HG03097 (cell line): ENCODE measurements around the gene CACHD1.

Experiments
- ATAC-seq: cut with Tn5 transposase; IDR thresholded peaks from one replicate; pipeline ENCODE4 v1.9.1; 2021; ENCODE audit not compliant: unreplicated experiment, low FRiP score

CACHD1 gene

DNA sequence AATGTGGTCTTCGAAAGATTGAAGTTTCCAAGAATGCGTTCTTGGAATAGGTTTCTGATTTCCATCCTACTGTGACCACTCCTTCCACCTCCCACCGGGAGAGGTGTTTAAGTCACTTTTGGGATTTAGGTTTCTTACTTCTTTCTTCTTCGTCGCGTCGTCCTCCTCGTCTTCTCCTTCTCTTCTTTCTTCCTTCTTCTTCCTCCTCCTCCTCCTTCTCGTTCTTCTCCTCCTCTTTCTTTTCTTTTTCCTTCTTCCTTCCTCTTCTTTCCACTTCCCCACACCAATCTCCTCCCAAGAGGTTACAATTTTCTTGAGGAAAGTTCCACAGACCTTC, 2.1 kb downstream of the CACHD1 start:
- no peak for ATAC-seq

DNA sequence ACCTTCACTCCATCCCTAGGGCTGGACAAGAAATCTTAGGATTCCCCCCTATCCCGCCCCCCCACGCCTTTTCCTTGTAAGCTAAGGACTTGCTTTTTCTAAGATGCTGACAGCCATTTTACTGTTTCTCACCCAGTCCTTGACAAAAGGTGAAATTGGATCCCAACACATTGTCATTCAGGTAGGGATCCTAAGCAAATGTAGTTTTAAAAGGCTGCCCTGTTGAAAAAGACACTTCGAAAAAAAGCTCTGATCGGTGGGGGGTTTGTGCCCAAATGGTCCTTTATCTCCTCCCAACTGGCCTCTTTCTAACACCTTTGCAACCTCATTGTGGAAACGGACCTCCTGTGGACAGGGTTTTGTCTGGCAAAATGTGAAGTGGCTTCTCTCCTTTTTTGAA, 2.9 kb downstream of the CACHD1 start:
- no peak for ATAC-seq

DNA sequence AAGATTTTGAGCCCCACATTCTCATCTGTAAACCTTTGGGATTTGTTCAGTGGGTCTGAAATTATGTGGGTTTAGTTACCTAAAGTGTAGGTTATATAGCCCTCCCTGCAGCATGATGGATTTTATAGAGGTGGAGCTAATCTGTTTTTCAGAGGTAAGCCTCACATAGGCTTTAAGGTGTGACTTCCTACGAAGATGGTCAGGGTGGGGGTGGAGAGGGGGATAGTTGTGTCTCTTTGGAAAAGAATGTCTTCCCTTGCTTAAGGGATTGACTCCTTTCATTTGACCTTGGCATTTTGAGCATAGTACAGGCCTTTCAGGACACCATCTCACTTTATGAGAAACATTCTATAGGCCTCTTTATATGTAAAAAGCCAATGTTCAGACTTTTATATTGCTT, 3.4 kb downstream of the CACHD1 start:
- ATAC-seq, result no peak

DNA sequence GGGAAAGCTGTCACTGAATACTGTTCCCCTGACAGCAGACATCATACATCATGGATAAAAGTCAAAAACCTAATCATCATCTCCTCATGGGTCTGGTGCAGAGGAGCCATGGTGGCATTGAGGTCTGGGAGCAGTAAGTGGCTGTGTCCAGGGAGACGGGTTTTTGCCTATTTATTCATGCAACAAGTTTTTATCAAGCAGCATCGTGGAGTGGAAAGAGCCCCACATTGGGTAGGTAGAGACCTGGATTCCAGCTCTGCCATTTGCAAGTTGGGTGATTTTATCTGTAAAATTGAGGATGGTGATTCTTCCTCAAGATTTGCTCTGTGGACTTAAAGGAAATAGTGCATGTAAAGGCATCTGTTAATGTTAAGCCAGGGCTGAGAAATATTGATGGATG, 4.2 kb downstream of the CACHD1 start:
- ATAC-seq, result no peak

DNA sequence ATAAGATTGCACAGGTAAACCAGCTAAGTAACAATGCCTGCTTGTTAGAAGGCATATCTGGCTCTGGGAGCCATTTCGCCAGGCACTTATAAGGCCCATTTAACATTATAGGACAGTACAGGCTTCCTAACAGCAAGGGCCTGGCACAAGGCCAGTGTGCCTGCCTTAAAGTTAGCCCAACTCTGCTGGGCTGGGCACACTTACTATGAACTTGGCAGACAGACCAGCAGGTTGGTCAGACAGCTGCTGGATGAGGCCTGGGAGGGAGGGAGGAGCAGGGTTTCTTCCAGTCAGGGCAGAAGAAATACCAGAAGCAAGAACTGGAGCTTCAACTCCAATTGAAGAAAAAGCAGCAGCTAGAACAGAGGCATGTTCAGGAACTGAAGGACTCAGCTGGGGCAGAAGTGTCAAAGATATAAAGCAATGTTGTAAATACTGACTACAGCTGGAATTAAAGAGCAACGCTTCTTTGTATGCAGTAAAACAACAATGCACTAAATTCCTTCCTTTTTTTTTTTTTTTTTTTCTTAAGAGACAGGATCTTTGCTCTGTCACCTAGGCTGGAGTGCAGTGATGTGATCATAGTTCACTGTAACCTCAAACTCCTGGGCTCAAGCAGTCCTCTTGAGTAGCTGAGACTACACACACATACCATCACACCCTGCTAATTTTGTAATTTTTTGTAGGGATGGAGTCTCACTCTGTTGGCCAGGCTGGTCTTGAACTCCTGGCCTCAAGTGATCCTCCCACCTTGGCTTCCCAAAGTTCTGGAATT, 4.9 kb downstream of the CACHD1 start:
- ATAC-seq, result no peak

DNA sequence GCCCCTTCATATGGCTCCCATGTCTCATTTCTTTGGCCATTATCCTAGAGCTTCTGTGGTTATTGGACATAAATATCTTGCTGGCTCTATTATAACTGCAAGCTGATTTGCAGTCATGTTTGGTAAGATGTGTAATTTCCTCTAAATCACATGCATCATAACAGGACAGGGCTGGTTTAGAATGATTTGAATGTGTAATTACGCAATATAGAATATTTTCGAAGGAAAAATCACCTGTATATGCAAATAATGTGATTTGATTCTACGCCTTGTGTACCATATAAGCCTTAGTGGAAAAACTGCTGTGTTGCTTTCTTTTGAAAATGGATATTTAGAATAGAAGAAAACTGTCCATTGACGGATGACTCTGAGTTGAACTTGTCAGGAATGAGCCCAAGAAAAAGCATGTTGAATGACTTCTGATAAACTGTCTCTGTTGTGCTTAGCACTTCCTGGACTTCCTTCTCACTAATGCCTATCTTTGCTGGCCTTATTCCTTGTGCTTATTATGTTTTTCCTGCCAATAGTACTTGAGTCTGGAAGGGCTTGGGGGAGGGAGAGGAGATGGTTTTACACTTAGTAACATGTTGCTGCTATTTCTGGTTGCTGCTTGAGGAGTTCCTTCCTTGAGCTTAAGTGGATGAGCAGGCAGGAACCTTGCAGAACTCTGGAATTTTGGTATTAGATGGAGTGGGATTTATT, 6.5 kb downstream of the CACHD1 start:
- ATAC-seq, result no peak

DNA sequence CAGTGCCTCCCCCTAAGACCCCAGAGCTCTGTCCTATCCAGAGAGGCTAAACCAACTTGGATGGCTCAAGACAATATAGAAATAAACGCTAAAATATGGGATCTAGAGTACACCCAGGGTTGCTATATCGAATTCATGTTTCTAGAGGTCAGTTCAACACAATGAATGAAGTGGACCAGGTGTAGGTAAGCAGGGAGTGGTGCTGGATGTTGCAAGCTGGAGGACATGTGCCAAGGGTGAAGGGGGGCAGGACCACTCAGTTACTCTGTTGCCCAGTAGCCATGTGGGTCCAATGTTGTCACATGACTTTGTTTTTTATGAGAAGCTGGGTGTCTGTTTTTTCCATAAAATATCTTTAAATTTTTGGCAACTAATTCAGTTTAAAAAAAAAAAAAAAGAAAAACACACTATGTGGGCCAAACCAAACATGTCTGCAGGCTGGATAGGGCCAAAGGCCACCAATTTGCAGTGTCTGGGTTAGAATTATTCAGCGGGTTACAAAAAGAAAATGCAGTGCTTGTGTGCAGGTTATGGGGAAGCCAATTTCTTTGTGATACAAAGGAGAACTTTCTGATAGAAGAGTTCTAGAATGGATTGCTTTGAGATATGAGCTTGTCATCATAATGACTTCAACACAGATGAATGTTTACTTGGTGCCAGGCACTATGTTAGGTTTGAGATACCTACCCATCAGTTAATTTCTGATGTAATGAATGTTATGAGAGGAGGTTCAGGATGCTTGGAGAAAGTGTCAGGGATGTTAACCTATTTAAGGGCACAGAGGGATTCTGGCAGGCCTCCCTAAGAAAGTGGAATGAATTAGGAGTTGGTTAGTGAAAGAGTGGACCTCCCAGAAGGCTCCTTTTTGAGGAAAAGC, 8.9 kb downstream of the CACHD1 start:
- no peak for ATAC-seq

DNA sequence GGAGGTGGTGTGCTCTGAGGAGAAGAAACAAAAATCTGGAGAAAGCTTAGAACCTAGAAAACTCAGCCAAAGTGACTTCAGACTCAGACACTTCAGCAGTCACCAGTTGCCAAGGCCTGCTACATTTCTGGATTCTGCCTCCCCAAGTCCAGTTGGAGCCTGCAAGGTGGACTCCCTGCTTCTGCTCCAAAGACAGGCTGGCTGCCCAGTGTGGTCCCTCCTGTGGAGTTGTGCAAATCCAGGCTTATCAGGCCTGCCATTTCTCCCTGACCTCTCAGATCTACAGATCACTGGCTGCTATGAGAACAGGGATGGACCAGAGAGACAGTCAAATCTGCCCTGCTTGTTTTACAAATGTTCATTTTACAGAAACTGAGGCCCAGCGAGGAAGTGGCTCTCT, 9.9 kb downstream of the CACHD1 start:
- no peak for ATAC-seq

DNA sequence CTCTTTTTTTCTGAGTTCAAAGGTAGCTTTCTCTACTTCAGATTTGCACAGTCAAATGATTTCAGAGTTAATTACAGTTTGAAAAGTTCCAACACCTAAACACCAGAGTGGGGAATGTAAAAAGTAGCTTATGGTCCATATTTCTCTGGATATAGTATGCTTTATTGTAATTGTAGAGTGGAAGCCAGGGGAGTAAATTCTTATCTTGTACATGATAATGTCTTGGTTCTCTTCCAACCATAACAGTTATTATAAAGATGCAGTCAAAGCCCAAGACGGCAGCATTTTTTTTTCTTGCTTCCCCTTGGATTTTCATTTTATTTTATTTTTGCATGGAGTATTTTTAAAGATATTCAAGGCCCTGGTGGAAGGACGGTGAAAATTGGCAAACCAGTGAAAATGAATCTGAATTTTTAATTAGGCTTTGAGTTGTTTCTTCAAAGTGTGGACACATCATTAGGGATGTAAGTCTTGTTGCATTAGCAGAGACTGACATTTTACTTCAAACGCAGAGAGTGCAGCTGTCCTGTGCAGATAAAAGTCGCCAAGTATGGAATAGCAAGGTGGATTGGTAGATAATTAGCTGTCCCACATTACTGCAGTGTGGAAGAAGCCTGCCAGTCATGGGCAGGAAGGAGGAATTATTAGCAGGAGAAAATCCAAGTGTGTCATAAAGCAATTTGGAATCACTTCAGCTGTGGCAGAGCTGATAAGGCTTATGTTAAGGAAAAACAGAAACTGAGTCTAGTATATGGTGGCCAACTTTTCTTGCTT, 11.3 kb downstream of the CACHD1 start:
- no peak for ATAC-seq

DNA sequence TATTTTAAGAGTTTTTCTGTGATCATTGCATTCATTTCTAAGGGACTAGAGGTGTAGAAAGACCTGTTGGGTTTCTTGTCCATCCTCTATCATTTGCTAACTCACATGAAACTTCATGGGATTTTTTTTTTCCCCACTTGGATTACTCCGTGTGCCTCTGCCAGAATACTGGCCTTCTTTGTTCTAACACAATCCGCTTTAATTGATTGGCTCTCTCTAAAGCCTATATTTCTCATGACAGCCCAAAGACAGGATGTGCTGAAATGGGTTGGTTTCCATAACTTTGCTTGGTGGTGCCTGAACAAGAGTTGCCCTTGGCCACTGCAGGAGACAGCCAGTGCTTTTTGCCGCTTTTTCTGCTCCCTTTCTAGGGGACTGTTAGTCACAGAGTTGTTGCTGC, 12.2 kb downstream of the CACHD1 start:
- ATAC-seq, result no peak

DNA sequence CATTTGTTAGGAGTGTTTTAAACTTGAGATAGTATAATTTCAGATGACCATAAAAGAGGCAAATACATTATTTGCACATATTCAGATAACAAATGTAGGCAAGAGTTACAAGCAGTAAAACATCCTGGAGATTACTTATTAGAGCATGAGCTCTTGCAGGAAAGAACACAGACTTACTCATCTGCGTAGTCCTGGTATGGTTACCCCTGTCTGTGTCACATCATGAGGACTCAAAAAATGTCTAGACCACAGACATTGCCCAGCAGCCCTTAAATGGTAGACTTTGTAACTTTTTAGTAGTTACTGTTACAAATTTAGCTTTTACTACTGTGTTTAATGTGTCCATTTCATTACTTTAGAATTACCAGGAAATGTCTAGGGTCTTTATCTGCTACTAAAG, 12.8 kb downstream of the CACHD1 start:
- ATAC-seq, result no peak

DNA sequence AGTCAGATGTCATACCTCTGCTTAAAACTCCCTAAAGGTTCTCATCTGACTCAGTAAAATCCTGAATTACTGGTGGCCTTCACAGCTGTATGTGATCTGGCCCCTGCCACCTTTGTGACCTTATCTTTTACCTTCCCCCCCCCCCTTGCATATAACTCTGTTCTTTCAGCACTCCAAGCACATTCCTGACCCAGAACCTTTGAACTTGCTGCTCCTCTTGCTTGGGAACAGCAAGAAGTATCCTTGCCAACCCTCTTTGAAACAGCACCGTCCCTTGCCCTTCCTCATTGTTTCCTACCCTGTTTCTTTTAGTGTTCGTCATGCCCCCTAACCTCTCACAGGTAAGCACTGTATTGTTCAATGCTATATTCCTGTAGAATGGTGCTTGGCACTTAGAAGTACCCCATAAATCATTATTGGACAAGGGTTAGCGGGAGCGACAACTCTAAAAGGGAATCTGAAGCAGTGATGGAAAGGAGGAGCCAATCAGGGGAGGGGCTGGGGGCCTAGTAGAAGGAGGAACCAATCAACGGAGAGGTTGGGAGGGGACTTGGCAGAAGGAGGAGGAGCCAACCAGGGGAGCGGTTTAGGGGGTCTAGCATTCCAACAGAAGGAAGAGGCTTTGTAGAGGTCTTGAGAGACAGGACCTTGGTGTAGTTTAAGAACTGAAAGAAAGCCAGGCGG, 13.9 kb downstream of the CACHD1 start:
- ATAC-seq, result no peak

DNA sequence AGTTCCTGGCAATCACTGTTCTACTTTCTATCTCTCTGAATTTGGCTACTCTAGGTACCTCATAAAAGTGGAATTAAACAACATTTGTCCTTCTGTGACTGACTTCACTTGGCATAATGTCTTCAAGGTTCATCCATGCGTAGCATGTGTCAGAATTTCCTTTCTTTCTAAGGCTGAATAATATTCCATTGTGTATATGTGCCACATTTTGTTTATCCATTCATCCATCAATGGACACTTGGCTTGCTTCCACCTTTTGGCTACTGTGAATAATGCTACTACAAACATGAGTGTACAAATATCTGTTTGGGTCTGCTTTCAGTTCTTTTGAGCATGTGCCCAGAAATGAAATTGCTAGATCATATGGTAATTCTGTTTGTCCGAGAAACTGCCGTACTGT, 14.7 kb downstream of the CACHD1 start:
- ATAC-seq, result no peak

DNA sequence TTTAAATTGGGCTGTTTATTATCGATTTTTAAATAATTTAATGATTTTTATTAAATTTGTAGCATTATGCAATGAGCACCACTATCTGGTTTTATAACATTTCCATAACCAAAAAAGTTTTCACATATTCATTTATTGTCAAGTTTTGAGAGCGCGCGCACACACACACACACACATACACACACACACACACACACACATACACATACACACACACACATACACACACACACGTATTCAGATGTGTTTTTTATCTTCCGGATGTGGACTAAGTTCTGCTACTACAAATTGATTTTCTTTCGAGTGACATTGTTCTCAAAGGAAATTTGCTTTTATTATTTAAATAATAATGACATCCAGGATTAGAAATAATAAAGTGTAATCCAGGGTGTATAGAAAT, 16.3 kb downstream of the CACHD1 start:
- ATAC-seq, result no peak

DNA sequence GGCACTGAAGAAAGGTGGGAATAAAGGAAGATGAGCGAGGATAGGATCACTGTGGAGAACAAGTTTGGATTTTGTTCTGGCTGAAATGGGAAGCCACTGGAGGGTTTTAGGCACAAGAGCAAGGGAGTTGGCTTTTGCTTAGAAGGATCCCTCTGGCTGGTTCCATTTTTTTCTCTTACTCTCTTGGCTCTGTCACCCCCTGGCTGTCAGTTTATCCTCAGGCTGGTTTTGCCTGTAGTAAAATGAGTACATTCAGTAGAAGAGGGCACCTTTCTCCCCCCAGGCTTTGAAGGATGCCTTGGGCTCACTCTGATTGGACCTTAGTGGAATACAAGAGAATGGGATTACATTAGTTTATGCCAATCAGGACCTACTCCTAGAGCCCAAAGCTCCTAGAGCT, 17.1 kb downstream of the CACHD1 start:
- no peak for ATAC-seq

DNA sequence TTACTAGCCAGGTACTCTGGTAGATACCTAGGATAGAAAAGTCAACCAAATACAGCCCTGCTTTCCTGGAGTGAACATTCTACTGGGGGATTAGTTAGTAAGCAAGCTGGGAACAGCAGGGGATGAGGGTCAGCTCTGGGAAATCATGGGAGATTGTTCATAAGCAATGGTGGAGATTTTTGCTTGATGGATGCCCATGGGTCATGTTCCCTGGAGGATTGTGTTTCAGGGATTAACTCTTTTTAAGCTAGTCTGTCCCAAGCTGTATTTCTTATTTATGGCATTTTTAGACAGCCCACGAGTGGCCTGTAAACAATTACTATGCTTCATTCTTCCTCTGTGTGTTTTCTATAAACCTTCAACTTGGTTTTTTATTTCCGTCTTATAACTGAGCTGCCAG, 18.9 kb downstream of the CACHD1 start:
- ATAC-seq, result no peak

DNA sequence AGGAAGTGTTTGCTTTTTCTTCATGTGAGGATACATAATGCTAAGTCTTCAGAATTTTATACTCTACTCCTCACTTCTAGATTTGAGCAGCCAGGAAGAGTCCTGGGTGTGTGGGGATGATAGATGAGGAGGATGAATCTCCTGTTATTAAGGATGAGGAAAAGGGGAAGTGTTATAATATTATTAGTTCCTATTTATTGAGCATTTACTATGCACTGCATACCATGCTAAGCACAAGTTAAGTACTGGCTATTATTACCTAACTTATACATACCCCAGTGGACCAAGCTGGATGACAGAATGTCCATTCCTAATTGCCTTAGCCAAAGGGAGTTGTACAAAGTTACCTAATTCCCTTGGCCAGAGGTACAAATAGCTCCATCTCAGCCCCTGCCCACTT, 19.8 kb downstream of the CACHD1 start:
- no peak for ATAC-seq

DNA sequence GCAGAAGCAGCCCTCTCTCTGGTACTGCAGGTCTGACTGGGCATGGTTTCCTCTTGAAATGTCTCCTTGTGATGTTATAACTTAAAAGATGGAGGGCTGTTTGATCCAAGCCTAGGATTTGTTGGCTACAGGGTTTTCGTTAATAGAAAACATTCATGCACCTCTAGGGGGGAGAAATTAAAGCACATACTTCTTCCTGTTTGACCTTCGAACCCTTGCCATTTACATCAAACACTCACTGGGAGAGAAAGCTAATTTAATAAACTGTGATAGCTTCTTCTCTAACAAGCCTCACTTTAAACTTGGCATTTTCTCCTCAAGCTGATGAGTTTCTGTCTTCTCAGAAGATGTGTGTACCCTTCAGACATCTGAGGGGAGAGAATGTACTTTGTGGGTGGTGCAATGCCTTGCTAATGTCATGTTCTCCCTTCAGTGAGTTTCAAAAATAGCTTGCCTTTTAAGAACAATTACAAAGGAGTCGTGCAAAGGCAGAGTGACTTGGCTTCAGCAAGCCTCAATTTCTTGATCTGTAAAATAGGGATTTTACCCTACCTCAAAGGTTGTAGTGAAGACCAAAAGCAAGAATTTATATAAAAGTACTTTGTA, 20.4 kb downstream of the CACHD1 start:
- ATAC-seq, result no peak

DNA sequence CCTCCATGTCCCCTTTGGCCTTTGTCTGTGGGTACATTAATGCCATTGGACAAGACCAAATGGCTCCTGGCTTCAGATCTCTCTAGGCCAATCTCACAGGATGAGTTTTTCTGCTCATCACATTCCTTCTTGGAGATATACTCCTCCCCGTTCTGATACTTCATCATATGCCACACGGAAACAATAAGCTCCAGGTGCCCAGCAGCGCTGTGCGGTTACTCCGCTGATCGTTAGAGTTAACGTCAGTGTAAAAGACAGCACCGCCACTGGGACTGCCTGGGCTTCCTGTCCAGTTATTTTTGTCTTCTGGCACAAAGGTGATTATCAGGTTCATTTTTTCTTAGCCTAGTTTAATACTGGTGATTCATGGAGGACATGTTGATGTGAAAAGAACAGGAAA, 22.5 kb downstream of the CACHD1 start:
- ATAC-seq, result no peak

DNA sequence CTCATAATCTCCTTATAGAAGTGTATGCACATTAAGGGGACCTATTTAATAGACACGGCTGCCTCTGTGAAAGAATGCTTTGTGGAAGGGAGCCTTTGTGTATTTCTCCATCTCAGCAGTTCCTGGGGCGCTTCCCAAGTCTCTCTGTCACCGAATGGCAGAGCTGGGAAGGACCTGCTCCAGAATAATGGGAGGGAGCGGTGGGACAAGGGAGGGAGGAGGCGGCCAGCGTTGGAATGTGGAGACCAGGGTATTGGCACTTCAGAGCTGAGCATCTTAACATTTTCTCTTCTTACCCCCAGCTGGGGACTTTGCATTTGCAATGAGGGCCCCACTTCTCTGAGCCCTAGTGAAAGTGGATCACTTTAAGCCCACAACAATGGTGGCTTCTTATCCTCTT, 23.9 kb downstream of the CACHD1 start:
- no peak for ATAC-seq
